Right ventricle myocardium inferior (tissue), 1 donor: ENCODE results near the gene ULK4. TPM values are rescaled to one million over a fixed set of nuclear protein-coding genes. Genes with fewer than 3 reads are reported as not detected.
"Not testable (repeated sequence)": the region's sequence is repeated elsewhere in the genome, so short reads cannot be mapped to it uniquely, and the experiment has no call there.

Source experiments
- ATAC-seq: fragments of 200-7000 bp; cut with Tn5 transposase; one replicate; pipeline ENCODE4 v1.9.1; 2020; ENCODE audit warnings: mild to moderate bottlenecking, moderate library complexity
- DNase-seq: peaks from one replicate; pipeline ENCODE4 v3.0.0; 2021; ENCODE audit errors: missing footprints
- intact Hi-C: fragments of 100-400 bp; cut with DNase I; formaldehyde crosslinking; loops from one replicate; pipeline ENCODE4 v1.11.0; 2022
- total RNA-seq: library from RNA; stranded (reverse); fragmentation: NEBNext Ultra II Directional; extraction: Animal tissue kit (Norgen Biotek cat#: 25700); gene quantifications from one replicate; pipeline ENCODE4 v1.2.1, GENCODE V29; 2021
- donor health status: DM: no; HTN: yes; CAD: no; lungs with severe emphysema.

The ULK4 gene
- total RNA-seq, 1 donor from 2014 or later = 4.6 TPM

- ATAC-seq, intact Hi-C loops, DNase-seq: not testable (repeated sequence)
Observed at GRCh38 chr3:41446316-41446715, 515.6 kb downstream of the ULK4 start.

- intact Hi-C loops = no loop called here
- DNase-seq = no peak
- no peak for ATAC-seq
Observed at GRCh38 chr3:41441568-41441967, 520.3 kb downstream of the ULK4 start.

- ATAC-seq (no peak), DNase-seq (no peak)
- intact Hi-C loops = no loop called here
Observed at GRCh38 chr3:41441139-41441538, 520.8 kb downstream of the ULK4 start.

- DNase-seq = no peak
- ATAC-seq = no peak
- intact Hi-C loops = no loop called here
Observed at GRCh38 chr3:41436983-41437382, 524.9 kb downstream of the ULK4 start.

- no peak for ATAC-seq
- DNase-seq = no peak
- intact Hi-C loops = no loop called here
Observed at GRCh38 chr3:41434781-41435180, 527.1 kb downstream of the ULK4 start.

GRCh38 chr3:41431386-41431785, 530.5 kb downstream of the ULK4 start:
- intact Hi-C loops = no loop called here
- no peak for ATAC-seq
- no peak for DNase-seq

GRCh38 chr3:41430886-41431285, 531.0 kb downstream of the ULK4 start:
- ATAC-seq (no peak), DNase-seq (no peak)
- intact Hi-C loops = no loop called here

GRCh38 chr3:41430391-41430790, 531.5 kb downstream of the ULK4 start:
- ATAC-seq (no peak), DNase-seq (no peak)
- intact Hi-C loops = no loop called here

GRCh38 chr3:41426485-41426884, 535.4 kb downstream of the ULK4 start:
- DNase-seq = no peak
- ATAC-seq = no peak
- intact Hi-C loops = no loop called here

- DNase-seq (no peak), ATAC-seq (no peak)
- intact Hi-C loops = no loop called here
Observed at GRCh38 chr3:41424543-41425300, 537.2 kb downstream of the ULK4 start.

GRCh38 chr3:41419809-41420208, 542.1 kb downstream of the ULK4 start:
- DNase-seq = no peak
- no peak for ATAC-seq
- intact Hi-C loops = no loop called here

GRCh38 chr3:41418961-41419691, 542.8 kb downstream of the ULK4 start:
- ATAC-seq = no peak
- intact Hi-C loops = no loop called here

GRCh38 chr3:41417574-41417973, 544.3 kb downstream of the ULK4 start:
- ATAC-seq (no peak), DNase-seq (no peak)
- intact Hi-C loops = no loop called here

More at GRCh38 chr3:41418961-41419691, 542.8 kb downstream of the ULK4 start:
- no peak for DNase-seq

GRCh38 chr3:41411065-41411464, 550.8 kb downstream of the ULK4 start:
- DNase-seq (no peak), ATAC-seq (no peak)
- intact Hi-C loops = no loop called here

- no peak for DNase-seq
- no peak for ATAC-seq
- intact Hi-C loops = no loop called here
Observed at GRCh38 chr3:41405466-41405865, 556.4 kb downstream of the ULK4 start.

GRCh38 chr3:41404582-41404981, 557.3 kb downstream of the ULK4 start:
- ATAC-seq = no peak
- intact Hi-C loops = no loop called here
- no peak for DNase-seq

- intact Hi-C loops = no loop called here
- ATAC-seq = no peak
Observed at GRCh38 chr3:41394896-41395295, 567.0 kb downstream of the ULK4 start.

GRCh38 chr3:41370765-41371535, 591.0 kb downstream of the ULK4 start:
- DNase-seq, ATAC-seq, intact Hi-C loops: not testable (repeated sequence)

More at GRCh38 chr3:41394896-41395295, 567.0 kb downstream of the ULK4 start:
- no peak for DNase-seq

- ATAC-seq (no peak), DNase-seq (no peak)
- intact Hi-C loops = no loop called here
Observed at GRCh38 chr3:41370307-41370706, 591.6 kb downstream of the ULK4 start.
